ENCODE measurements around the gene PRDM7. TPM values are rescaled to one million over a fixed set of nuclear protein-coding genes. Genes with fewer than 3 reads are reported as not detected.
A peak's percentile ranks its signal among the peaks of the same experiment; 100 is the strongest.
"Not testable (repeated sequence)": the region's sequence is repeated elsewhere in the genome, so short reads cannot be mapped to it uniquely, and the experiment has no call there.

The PRDM7 gene
- polyA plus RNA-seq (2011; rRNA removed) (not detected in 2 replicates), polyA plus RNA-seq (2017; fragmentation: RNase III; extraction: RNeasy Plus Mini Kit Qiagen cat#74134 plus additional on column Dnase treatment) (not detected in 3 replicates), polyA minus RNA-seq (2011; rRNA and poly(A)+ RNA removed) (not detected in 2 replicates)
- polyA plus RNA-seq (2012; cell fraction: cytosol; rRNA removed): not detected in 2 replicates
- polyA plus RNA-seq (2012; cell fraction: nucleus; rRNA removed): not detected in 2 replicates

- Histone ChIP-seq H3K4me3 (peak within 1 kb of the TSS; percentile 41), H3K4me1 (peaks cover 4% of the 10 kb centered on the region), H3K9me3 (no peaks in the 10 kb centered on the region), H3K27ac (peak within 1 kb of the TSS; percentile 71 to 83), H3K4me2 (peak within 1 kb of the TSS; percentile 82)
- under 1% methylated on average over 15 of the region's 32 CpGs for WGBS (ENCODE audit: missing lambda C conversion rate)
- FAIRE-seq (no peak), DNase-seq (ENCODE audit: low read depth in 1 of 2, low spot score in 1 of 2) (peak; percentile 97 to 98), ATAC-seq (peak; percentile 92 to 97)
- TF ChIP-seq POLR2A (IDR thresholded peaks at IDR 0.05; ENCODE audit: low read length) (peak; percentile 25), PBX3 (IDR thresholded peaks at IDR 0.05) (peak; percentile 93), E2F6 (IDR thresholded peaks at IDR 0.05; ENCODE audit: borderline replicate concordance, low read depth) (peak; percentile 83), JUN (IDR thresholded peaks at IDR 0.05) (peak in 1 of 2 experiments; percentile 21; a peak in 1 of 5 replicates), BHLHE40 (IDR thresholded peaks at IDR 0.05; ENCODE audit: low read depth, low read length) (no peak), ATOH8 (CRISPR knock-in tag; IDR thresholded peaks at IDR 0.05; ENCODE audit: low read depth) (no peak), MAX (IDR thresholded peaks at IDR 0.05) (peak; percentile 33; the same call in 1 of the 2 replicates)
- POLR2A ChIA-PET: interaction anchor here (0.9 kb wide), 1 partner anchor 26 kb away, joined by 3 read pairs; no protein-coding TSS in a partner anchor
- CTCF ChIA-PET: interaction anchor here (0.8 kb wide), 1 partner anchor 55 kb away, joined by 3 read pairs; no protein-coding TSS in a partner anchor
These were observed at the start of gene PRDM7 for GRCh38 chr16:90077240-90077756. TSS of gene PRDM7 (minus strand) at chr16:90077331. CDS start at chr16:90075910, 1,421 bp downstream.

- CTCF ChIA-PET, POLR2A ChIA-PET, FAIRE-seq: not testable (repeated sequence)
These were observed 44.7 kb upstream of the PRDM7 start for GRCh38 chr16:90121846-90122245.

GRCh38 chr16:90107617-90108016 lies 30.5 kb upstream of the PRDM7 start:
- ATAC-seq; H3K4me1 ChIP-seq; H3K27ac ChIP-seq; DNase-seq (ENCODE audit: low read depth in 1 of 2, low spot score in 1 of 2); H3K9me3 ChIP-seq; POLR2A ChIA-PET; H3K4me2 ChIP-seq; H3K4me3 ChIP-seq; FAIRE-seq: not testable (repeated sequence)
- no CpG with 5 or more reads among the region's 6 CpGs for WGBS (ENCODE audit: missing lambda C conversion rate)
- CTCF ChIA-PET: interaction anchor here (1.2 kb wide), 1 partner anchor 25 kb away, joined by 5 read pairs; no protein-coding TSS in a partner anchor

More at GRCh38 chr16:90121846-90122245, 44.7 kb upstream of the PRDM7 start:
- not testable (repeated sequence) for H3K4me1 ChIP-seq; H3K9me3 ChIP-seq; ATAC-seq; DNase-seq (ENCODE audit: low read depth in 1 of 2, low spot score in 1 of 2); H3K4me2 ChIP-seq; H3K27ac ChIP-seq; H3K4me3 ChIP-seq
- 82% methylated on average over 1 of the region's 4 CpGs for WGBS (ENCODE audit: missing lambda C conversion rate)

- H3K4me1 ChIP-seq; FAIRE-seq; CTCF ChIA-PET; POLR2A ChIA-PET; H3K9me3 ChIP-seq; H3K4me2 ChIP-seq; ATAC-seq; H3K27ac ChIP-seq; DNase-seq (ENCODE audit: low read depth in 1 of 2, low spot score in 1 of 2); H3K4me3 ChIP-seq: not testable (repeated sequence)
- WGBS (ENCODE audit: missing lambda C conversion rate): 88% methylated on average over 10 of the region's 13 CpGs
These were observed 29.9 kb upstream of the PRDM7 start for GRCh38 chr16:90107060-90107459.

GRCh38 chr16:90106271-90106670 lies 29.1 kb upstream of the PRDM7 start:
- peak overlapping the region; percentile 39; the same call in 2 of the 3 replicates for H3K4me3 ChIP-seq
- POLR2A ChIA-PET, CTCF ChIA-PET, H3K9me3 ChIP-seq, H3K4me1 ChIP-seq, FAIRE-seq, H3K27ac ChIP-seq: not testable (repeated sequence)
- TF ChIP-seq CTCF (IDR thresholded peaks at IDR 0.05) (peak; percentile 49), RAD21 (conservative IDR thresholded peaks at IDR 0.05 in 1 of 2, IDR thresholded peaks at IDR 0.05 in 1 of 2) (peak; percentile 17 to 24; a peak in 1 of 5 replicates)
- H3K4me2 ChIP-seq: peak overlapping the region; percentile 81
- ATAC-seq (peak; percentile 98), DNase-seq (ENCODE audit: low read depth in 1 of 2, low spot score in 1 of 2) (peak; percentile 29 to 85)
- no CpG with 5 or more reads among the region's 32 CpGs for WGBS (ENCODE audit: missing lambda C conversion rate)

GRCh38 chr16:90104725-90105124 lies 27.6 kb upstream of the PRDM7 start:
- H3K9me3 ChIP-seq; CTCF ChIA-PET; H3K4me2 ChIP-seq; H3K27ac ChIP-seq; H3K4me3 ChIP-seq; ATAC-seq; FAIRE-seq; POLR2A ChIA-PET; DNase-seq (ENCODE audit: low read depth in 1 of 2, low spot score in 1 of 2); H3K4me1 ChIP-seq: not testable (repeated sequence)
- WGBS (ENCODE audit: missing lambda C conversion rate): 89% methylated on average over 13 of the region's 13 CpGs

GRCh38 chr16:90102086-90102884 lies 25.2 kb upstream of the PRDM7 start:
- ATAC-seq; H3K4me1 ChIP-seq; H3K9me3 ChIP-seq; H3K4me3 ChIP-seq; FAIRE-seq; DNase-seq (ENCODE audit: low read depth in 1 of 2, low spot score in 1 of 2); H3K4me2 ChIP-seq; H3K27ac ChIP-seq; POLR2A ChIA-PET: not testable (repeated sequence)
- WGBS (ENCODE audit: missing lambda C conversion rate): 68% methylated on average over 6 of the region's 12 CpGs
- CTCF ChIA-PET: interaction anchor here (1.4 kb wide), 1 partner anchor 20 kb away, joined by 3 read pairs; no protein-coding TSS in a partner anchor
